Mesodermal cell (in vitro differentiated cells): ENCODE measurements around the gene SIX3.

ENCODE experiments used
- H3K27ac ChIP-seq: 2 replicates; pipeline ENCODE4 v1.7.0; 2013; ENCODE audit warnings: mild to moderate bottlenecking, low read depth, low read length, moderate library complexity; ENCODE audit not compliant: severe bottlenecking
- H3K36me3 ChIP-seq: 2 replicates; pipeline ENCODE4 v1.7.1; 2013; ENCODE audit warnings: mild to moderate bottlenecking, low read length, moderate library complexity; ENCODE audit not compliant: control insufficient read depth, insufficient read depth
- H3K4me1 ChIP-seq: one replicate; pipeline ENCODE4 v1.7.1; 2013; ENCODE audit warnings: mild to moderate bottlenecking, low read length; ENCODE audit not compliant: insufficient read depth, control insufficient read depth, poor library complexity, severe bottlenecking
- H3K4me3 ChIP-seq: 2 replicates; pipeline ENCODE4 v1.7.0; 2013; ENCODE audit warnings: low read length, control low read depth, mild to moderate bottlenecking; ENCODE audit not compliant: insufficient read depth, poor library complexity, severe bottlenecking; ENCODE audit errors: extremely low read depth
- H3K9me3 ChIP-seq: 2 replicates; pipeline ENCODE4 v1.7.1; 2013; ENCODE audit warnings: mild to moderate bottlenecking, low read length, moderate library complexity; ENCODE audit not compliant: control insufficient read depth
- WGBS, 2 experiments: methylation state at CpG; one replicate each; pipeline ENCODE4 v1.1.5; 2013; ENCODE audit warnings: missing lambda C conversion rate in 2 of 2; ENCODE audit not compliant: insufficient coverage in 2 of 2; 5-methylcytosine and 5-hydroxymethylcytosine counted together

SIX3 gene

DNA sequence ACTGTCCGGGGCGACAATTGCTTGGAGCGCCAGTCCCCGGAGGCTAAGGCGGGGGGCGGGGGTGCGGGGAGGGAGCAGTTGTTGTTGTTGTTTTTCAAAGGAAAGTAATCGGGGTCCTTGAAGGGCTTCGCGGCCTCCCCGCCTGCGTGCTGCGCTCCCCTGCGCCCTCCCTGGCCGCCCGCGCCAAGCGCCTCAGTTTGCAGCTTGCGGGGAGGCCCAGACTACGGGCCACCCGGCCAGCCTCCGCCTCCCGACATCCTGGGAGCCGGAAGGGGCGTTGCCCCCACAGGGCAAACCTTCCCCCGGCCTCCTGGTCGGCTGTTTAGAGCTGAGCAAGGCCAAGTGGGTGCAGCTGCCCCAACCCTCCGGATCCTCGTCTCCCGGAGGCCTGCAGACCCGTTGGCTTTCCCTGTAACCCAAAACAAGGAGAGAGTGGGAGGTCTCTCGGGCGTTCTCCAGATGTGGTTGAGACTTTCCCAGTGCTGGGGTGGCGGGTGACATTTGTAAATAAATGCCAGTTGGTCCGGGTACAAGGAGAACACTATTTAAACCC, 3.7 kb upstream of the SIX3 start:
- H3K27ac ChIP-seq = no peak overlapping the region
- no peaks in the 10 kb centered on the region for H3K36me3 ChIP-seq
- H3K4me3 ChIP-seq = no peak overlapping the region
- no peaks in the 10 kb centered on the region for H3K9me3 ChIP-seq
- 0% methylated on average over 26 of the region's 35 CpGs for WGBS, 2 experiments
- H3K4me1 ChIP-seq = peaks cover 23% of the 10 kb centered on the region

DNA sequence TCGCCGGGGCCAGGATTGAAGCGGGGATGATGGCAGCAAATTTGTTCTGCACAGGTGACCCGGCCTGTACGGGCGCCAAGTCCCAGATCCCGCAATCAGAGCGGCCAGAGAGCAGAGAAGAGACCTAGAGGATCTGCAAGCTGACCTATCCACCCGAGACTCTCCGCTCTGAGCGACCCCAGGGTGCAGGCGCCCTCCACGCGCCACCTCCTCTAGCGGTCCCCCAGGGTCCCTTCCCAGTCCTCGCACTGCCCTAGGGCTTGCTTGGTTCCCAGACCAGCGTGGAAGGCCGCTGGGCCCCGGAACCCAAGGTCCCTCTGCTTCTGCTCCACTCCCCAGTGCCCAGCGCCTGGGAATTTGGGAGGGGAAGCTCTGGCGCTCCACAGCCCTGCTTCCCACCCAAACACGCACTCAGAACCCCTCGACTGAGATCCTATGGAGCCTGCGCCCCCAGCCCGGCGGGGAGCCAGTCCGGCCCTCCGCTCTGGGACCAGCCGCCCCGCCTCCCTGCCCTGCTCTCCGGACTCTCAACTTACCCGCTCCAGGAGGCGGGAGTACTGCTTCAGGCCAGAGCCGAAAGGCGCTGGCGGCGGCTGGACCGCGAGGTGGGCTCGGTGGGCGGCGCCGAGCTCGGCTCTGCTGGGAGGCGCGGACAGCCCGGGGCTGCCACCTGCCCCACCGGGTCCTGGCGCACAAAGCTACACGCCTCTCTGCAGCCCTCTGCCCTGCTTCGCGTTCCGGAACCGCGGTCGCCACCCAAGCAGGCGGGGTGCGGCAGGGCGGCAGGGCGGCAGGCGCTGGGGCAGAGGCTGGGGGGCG, 3.0 kb upstream of the SIX3 start:
- WGBS, 2 experiments = 0 to 1% methylated on average over 45 to 50 of the region's 62 CpGs
- H3K27ac ChIP-seq = no peak overlapping the region

DNA sequence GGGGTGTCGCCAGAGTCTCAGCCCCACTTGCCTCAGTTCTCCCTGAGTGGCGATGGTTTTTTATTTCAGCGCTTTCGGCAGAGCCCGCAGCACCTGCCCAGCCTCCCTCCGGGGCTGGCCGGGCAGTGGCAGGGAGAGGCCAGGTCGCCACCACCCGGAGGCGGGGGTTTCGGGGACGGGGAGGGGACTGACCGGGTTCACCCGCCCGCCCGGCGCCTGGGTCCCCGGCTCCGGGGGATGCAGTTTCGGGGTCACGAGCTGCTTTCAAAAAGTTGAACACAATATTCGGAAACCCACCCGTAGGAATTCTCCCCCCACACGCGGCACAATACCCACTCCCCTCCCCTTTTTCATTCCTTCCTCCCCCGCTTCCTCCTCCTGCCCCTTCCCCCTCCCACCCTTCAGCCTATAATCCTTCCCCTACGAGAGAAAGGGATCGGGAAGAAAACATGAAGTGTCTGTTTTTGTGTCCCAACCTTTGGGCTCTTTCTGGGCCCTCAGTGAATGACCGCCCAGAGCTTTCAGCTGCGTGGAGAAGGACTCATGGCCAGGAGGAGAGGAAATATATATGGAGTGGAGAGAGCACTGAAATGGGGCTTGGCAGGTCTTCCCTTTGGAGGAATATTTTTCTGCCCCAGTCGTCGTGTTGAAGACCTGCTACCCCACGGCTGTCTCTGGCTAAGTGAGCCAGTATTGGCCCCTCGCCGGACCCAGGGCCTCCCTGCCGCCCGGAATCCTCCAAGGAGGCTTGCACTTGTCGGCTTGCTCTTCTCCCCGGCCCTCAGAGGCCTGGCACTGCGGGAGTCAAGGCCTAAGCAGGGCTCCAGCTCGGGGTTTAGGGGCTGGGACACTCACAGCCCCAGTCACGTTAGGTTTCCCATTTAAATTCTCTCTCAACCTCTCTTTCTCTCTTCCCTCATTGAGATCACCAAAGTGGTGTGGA, 2.1 kb upstream of the SIX3 start:
- peaks cover 27% of the 10 kb centered on the region for H3K4me1 ChIP-seq
- 1 to 2% methylated on average over 28 to 31 of the region's 42 CpGs for WGBS, 2 experiments
- no peak overlapping the region for H3K27ac ChIP-seq
- no peaks in the 10 kb centered on the region for H3K9me3 ChIP-seq
- H3K4me3 ChIP-seq = peak overlapping the region; percentile 8
- H3K36me3 ChIP-seq = no peaks in the 10 kb centered on the region

More for the DNA sequence above, 3.0 kb upstream of the SIX3 start:
- Histone ChIP-seq H3K36me3 (no peaks in the 10 kb centered on the region), H3K9me3 (no peaks in the 10 kb centered on the region), H3K4me1 (peaks cover 23% of the 10 kb centered on the region), H3K4me3 (peak overlapping the region; percentile 8)

GRCh38 chr2:44940049-44940494, 1.4 kb upstream of the SIX3 start:
- H3K27ac ChIP-seq = no peak overlapping the region
- 0% methylated on average over 1 to 5 of the region's 14 CpGs for WGBS, 2 experiments
- H3K4me3 ChIP-seq = no peak overlapping the region
- H3K36me3 ChIP-seq = no peaks in the 10 kb centered on the region
- H3K9me3 ChIP-seq = no peaks in the 10 kb centered on the region
- peaks cover 24% of the 10 kb centered on the region for H3K4me1 ChIP-seq

- no peak overlapping the region for H3K4me3 ChIP-seq
- WGBS, 2 experiments = 0 to 2% methylated on average over 16 to 17 of the region's 25 CpGs
- no peak overlapping the region for H3K27ac ChIP-seq
- no peaks in the 10 kb centered on the region for H3K9me3 ChIP-seq
- peaks cover 23% of the 10 kb centered on the region for H3K4me1 ChIP-seq
- H3K36me3 ChIP-seq = no peaks in the 10 kb centered on the region
Observed at GRCh38 chr2:44940732-44941464, 604 bp upstream of the SIX3 start.

DNA sequence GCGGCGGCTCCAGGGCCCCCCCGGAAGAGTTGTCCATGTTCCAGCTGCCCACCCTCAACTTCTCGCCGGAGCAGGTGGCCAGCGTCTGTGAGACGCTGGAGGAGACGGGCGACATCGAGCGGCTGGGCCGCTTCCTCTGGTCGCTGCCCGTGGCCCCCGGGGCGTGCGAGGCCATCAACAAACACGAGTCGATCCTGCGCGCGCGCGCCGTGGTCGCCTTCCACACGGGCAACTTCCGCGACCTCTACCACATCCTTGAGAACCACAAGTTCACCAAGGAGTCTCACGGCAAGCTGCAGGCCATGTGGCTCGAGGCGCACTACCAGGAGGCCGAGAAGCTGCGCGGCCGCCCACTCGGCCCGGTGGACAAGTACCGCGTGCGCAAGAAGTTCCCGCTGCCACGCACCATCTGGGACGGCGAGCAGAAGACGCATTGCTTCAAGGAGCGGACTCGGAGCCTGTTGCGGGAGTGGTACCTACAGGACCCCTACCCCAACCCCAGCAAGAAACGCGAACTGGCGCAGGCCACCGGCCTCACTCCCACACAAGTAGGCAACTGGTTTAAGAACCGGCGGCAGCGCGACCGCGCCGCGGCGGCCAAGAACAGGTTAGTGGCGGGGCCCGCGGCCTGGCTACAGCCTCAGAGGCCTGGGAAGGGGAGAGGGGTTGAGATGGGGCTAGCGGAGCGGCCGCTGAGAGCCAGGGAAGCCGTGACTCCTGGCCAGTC, 965 bp downstream of the SIX3 start:
- no peak overlapping the region for H3K27ac ChIP-seq
- H3K4me3 ChIP-seq = no peak overlapping the region
- peaks cover 23% of the 10 kb centered on the region for H3K4me1 ChIP-seq
- WGBS, 2 experiments = 1% methylated on average over 56 to 58 of the region's 69 CpGs
- no peaks in the 10 kb centered on the region for H3K36me3 ChIP-seq
- no peaks in the 10 kb centered on the region for H3K9me3 ChIP-seq

DNA sequence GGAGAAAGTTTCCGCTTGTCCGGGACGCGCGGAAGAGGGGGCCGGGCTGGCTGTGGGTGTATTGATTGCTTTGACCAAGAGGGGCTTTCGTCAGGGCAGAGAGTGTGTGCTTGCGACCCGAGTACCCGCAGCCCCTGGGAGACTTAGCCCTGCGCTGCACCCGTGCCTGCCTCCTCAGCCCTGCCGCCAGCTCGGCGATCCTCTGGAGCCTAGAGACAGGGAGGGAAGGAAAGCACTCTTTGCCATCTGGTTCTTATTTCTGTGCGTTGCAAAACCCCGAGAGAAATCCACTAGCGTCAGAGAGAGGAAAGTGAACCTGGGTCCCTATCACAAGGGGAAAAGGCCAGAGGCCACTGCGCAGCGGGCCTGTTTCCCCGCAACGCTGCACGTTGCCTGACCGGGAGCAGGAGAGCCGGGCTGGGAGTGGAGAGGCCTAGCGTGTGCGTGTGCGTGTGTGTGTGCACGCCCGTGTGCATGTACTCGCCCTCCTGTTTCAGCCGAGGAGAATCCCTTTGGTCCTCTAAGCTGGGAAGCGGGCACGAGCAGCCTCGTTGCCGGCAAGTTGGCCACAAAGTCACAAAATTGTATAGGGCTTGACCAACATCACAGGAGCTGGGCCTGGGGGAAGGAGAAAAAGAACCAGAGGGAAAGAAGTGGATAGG, 1.7 kb downstream of the SIX3 start:
- WGBS, 2 experiments = 5% methylated on average over 21 to 30 of the region's 36 CpGs
- Histone ChIP-seq H3K9me3 (no peaks in the 10 kb centered on the region), H3K27ac (no peak overlapping the region), H3K4me3 (no peak overlapping the region), H3K4me1 (peaks cover 23% of the 10 kb centered on the region), H3K36me3 (no peaks in the 10 kb centered on the region)

GRCh38 chr2:44943693-44944101, 2.2 kb downstream of the SIX3 start:
- H3K27ac ChIP-seq = no peak overlapping the region
- no peaks in the 10 kb centered on the region for H3K9me3 ChIP-seq
- WGBS, 2 experiments = 5 to 10% methylated on average over 9 to 10 of the region's 10 CpGs
- H3K4me3 ChIP-seq = no peak overlapping the region
- H3K4me1 ChIP-seq = peaks cover 19% of the 10 kb centered on the region
- H3K36me3 ChIP-seq = no peaks in the 10 kb centered on the region

DNA sequence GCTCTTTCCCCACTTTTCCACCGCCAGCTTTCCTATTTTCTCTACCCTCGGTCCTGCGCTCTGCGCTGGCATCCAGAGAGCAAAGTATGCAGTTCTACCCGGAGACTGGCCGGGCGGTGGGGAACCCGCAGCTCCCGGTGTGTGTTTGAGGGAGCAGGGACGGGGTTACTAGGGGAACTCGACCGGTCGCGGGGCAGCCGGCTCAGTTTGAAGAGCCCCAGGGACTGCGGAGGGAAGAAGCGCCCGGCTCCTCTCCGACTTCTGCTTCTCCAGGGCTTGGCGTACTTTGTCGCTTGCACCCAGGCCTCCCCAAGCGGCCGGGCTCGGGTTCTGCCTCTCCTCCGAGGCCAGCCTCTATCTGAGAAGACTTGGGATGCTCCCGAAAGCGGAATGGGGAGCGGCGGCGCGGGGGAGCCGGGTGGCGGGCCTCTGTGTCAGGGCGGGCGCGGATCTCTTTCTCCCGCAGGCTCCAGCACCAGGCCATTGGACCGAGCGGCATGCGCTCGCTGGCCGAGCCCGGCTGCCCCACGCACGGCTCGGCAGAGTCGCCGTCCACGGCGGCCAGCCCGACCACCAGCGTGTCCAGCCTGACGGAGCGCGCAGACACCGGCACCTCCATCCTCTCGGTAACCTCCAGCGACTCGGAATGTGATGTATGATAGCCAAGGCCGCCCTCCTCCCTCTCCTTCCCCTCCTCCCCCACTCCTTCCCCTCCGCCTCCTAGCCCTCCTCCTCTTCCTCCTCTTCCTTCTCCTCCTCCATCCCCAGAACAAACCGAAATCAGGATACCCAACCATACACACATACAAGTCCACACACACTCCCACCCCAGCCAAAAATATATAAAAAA, 2.8 kb downstream of the SIX3 start:
- 0 to 1% methylated on average over 36 to 49 of the region's 62 CpGs for WGBS, 2 experiments
- Histone ChIP-seq H3K27ac (no peak overlapping the region), H3K4me3 (no peak overlapping the region), H3K4me1 (peaks cover 14% of the 10 kb centered on the region), H3K9me3 (no peaks in the 10 kb centered on the region), H3K36me3 (no peaks in the 10 kb centered on the region)
